Breast epithelium (tissue), 3 donors: ENCODE results near the gene TMEM270.

Source experiments
- POLR2AphosphoS5 ChIP-seq, 3 donors: sonication (generic); formaldehyde crosslinking; IDR thresholded peaks; one replicate each; pipeline ENCODE4 v1.6.1; 2017; ENCODE audit warnings: antibody characterized with exemption in 3 of 3
- TF ChIP-seq, protein P1 (sequence below), 3 donors: fragments of 450-650 bp; IDR thresholded peaks; one replicate each; pipeline ENCODE4 v1.5.1; 2016 to 2017; ENCODE audit warnings: antibody characterized with exemption in 3 of 3, mild to moderate bottlenecking in 3 of 3, moderate library complexity in 3 of 3

DNA sequence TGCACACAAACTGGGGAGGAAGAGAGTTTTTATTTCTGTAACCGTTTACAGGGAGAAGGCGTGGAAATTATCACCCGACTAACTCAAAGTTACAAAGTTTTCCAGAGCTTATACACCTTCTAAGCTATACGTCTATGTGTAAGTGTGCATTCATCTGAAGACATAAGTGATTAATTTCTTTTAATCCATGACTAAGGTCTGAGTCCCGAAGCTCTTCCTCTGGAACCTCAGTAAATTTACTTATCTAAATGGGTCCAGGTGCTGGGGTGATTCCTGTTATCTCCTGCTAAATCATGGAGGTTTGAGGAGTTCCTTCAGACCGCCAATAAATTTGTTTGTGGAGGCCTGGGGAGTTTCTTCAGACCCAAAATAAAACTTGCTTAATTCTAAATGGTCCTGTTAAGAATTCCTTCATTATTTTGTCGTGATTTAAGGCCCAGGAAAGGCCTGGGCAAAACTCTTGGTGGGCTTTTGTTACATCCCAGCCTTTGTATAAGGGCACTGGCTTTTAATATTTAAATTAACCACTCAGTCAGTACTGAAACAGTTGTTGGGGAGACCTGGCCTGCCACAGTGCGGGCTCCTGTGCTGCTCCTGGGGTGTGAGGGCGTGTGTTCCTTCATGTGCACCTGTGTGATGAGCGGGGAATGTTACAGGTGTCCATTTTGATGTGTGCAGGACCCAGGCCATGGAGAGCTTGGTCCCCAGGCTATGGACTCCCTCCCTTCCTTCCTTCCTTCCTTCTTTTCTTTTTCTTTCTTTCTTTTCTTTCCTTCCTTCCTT is 12.8 kb upstream of the TMEM270 start:
- TF ChIP-seq, protein P1, sequence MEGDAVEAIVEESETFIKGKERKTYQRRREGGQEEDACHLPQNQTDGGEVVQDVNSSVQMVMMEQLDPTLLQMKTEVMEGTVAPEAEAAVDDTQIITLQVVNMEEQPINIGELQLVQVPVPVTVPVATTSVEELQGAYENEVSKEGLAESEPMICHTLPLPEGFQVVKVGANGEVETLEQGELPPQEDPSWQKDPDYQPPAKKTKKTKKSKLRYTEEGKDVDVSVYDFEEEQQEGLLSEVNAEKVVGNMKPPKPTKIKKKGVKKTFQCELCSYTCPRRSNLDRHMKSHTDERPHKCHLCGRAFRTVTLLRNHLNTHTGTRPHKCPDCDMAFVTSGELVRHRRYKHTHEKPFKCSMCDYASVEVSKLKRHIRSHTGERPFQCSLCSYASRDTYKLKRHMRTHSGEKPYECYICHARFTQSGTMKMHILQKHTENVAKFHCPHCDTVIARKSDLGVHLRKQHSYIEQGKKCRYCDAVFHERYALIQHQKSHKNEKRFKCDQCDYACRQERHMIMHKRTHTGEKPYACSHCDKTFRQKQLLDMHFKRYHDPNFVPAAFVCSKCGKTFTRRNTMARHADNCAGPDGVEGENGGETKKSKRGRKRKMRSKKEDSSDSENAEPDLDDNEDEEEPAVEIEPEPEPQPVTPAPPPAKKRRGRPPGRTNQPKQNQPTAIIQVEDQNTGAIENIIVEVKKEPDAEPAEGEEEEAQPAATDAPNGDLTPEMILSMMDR (IDR thresholded peaks at IDR 0.05), result no peak
- TF ChIP-seq POLR2AphosphoS5 (IDR thresholded peaks at IDR 0.05), result no peak
